HCT116 (cell line): ENCODE results near the gene ANKLE2. TPM values are rescaled to one million over a fixed set of nuclear protein-coding genes. Genes with fewer than 3 reads are reported as not detected.

ENCODE experiments used
- ATAC-seq: fragments of 200-7000 bp; cut with Tn5 transposase; 2 replicates; pipeline ENCODE4 v1.9.1; 2020; ENCODE audit warnings: mild to moderate bottlenecking, moderate library complexity
- BruUV-seq: library from RNA; stranded (reverse); fragments of 400-500 nt; replicated peaks from 2 replicates; lab custom pipeline; 2021; lab: Mats Ljungman, UMichigan
- CTCF ChIA-PET: fragments of 300-600 bp; sonication (Branson Sonifier 250); formaldehyde crosslinking; loops from one replicate; lab custom pipeline; 2021; ENCODE audit warnings: antibody characterized with exemption; lab: Charles Lee
- POLR2A ChIA-PET: fragments of 300-600, 350-600 bp; sonication (Branson Sonifier 250); formaldehyde crosslinking; loops from one replicate; lab custom pipeline; 2021; ENCODE audit warnings: antibody characterized with exemption; lab: Charles Lee
- RAD21 ChIA-PET, 2 experiments: fragments of 300-600 bp; sonication (Branson Sonifier 250); formaldehyde crosslinking; loops; one replicate each; lab custom pipeline; 2023; ENCODE audit warnings: low total read pairs in 2 of 2; ENCODE audit not compliant: uncharacterized antibody in 2 of 2, unreplicated experiment in 2 of 2, low non-redundant PET in 1 of 2; lab: Charles Lee
- DNase-seq: peaks from one replicate; pipeline ENCODE4 v3.0.0-alpha.2; 2010; ENCODE audit warnings: low read depth, low spot score
- H2AFZ ChIP-seq: fragments of 200-600 bp; shearing (Covaris generic), sonication (generic); 2 replicates; pipeline ENCODE4 v1.6.1; 2017; ENCODE audit warnings: low read depth, mixed run types, mixed read lengths, antibody characterized with exemption, low read length; ENCODE audit not compliant: poor library complexity, severe bottlenecking
- H3K27ac ChIP-seq: 2 replicates; pipeline ENCODE4 v1.5.1; 2012; ENCODE audit warnings: low read depth, low read length
- H3K27me3 ChIP-seq: fragments of 200-600 bp; sonication (generic); 2 replicates; pipeline ENCODE4 v1.6.1; 2016; ENCODE audit warnings: mixed run types, low read length, mixed read lengths; ENCODE audit not compliant: insufficient read depth
- H3K36me3 ChIP-seq, 2 experiments: fragments of 200-500 bp in 1 of 2; fragments of 200-600 bp in 1 of 2; sonication (Bioruptor generic) in 1 of 2; sonication (generic) in 1 of 2; 2 replicates each; pipeline versions ENCODE4 v1.5.1 to v1.6.1; 2014 to 2016; ENCODE audit warnings: low read length in 2 of 2, inconsistent platforms in 1 of 2, mixed read lengths in 1 of 2, mixed run types in 1 of 2; ENCODE audit not compliant: insufficient read depth in 2 of 2, control insufficient read depth in 1 of 2
- H3K4me1 ChIP-seq, 2 experiments: fragments of 200-600 bp in 1 of 2; sonication (generic) in 1 of 2; 2 replicates each; pipeline versions ENCODE4 v1.5.1 to v1.6.1; 2012 to 2017; ENCODE audit warnings: low read length in 2 of 2, inconsistent platforms in 1 of 2, mild to moderate bottlenecking in 1 of 2, mixed read lengths in 1 of 2, mixed run types in 1 of 2, moderate library complexity in 1 of 2; ENCODE audit not compliant: insufficient read depth in 2 of 2, control insufficient read depth in 1 of 2
- H3K4me2 ChIP-seq: fragments of 200-600 bp; sonication (generic); 2 replicates; pipeline ENCODE4 v1.6.1; 2017; ENCODE audit warnings: mixed run types, low read length, mixed read lengths
- H3K4me3 ChIP-seq, 2 experiments: fragments of 200-600 bp in 1 of 2; sonication (generic) in 1 of 2; replicated peaks in 1 of 2; 2 replicates each; pipeline ENCODE4 v1.5.1; 2011 to 2016; ENCODE audit warnings: low read length in 2 of 2, control low read depth in 1 of 2, low read depth in 1 of 2, mild to moderate bottlenecking in 1 of 2, mixed read lengths in 1 of 2, mixed run types in 1 of 2
- H3K79me2 ChIP-seq: fragments of 200-600 bp; sonication (generic); 2 replicates; pipeline ENCODE4 v1.6.1; 2017; ENCODE audit warnings: mild to moderate bottlenecking, mixed run types, low read length, moderate library complexity, mixed read lengths; ENCODE audit not compliant: insufficient read depth
- H3K9ac ChIP-seq: fragments of 200-600 bp; sonication (generic); 2 replicates; pipeline ENCODE4 v1.6.1; 2016; ENCODE audit warnings: low read length, mixed read lengths
- H3K9me2 ChIP-seq: fragments of 200-600 bp; sonication (generic), shearing (Covaris generic); 2 replicates; pipeline ENCODE4 v1.6.1; 2017; ENCODE audit warnings: mixed run types, mild to moderate bottlenecking, moderate library complexity; ENCODE audit not compliant: insufficient read depth
- H3K9me3 ChIP-seq, 2 experiments: fragments of 200-500 bp in 1 of 2; fragments of 200-600 bp in 1 of 2; sonication (Bioruptor generic) in 1 of 2; sonication (generic) in 1 of 2; 2 replicates each; pipeline ENCODE4 v1.6.1; 2014 to 2017; ENCODE audit warnings: low read length in 2 of 2, mixed read lengths in 2 of 2, inconsistent platforms in 1 of 2, low read depth in 1 of 2, mild to moderate bottlenecking in 1 of 2, mixed run types in 1 of 2, moderate library complexity in 1 of 2; ENCODE audit not compliant: control insufficient read depth in 1 of 2, insufficient read depth in 1 of 2
- H4K20me1 ChIP-seq: fragments of 200-600 bp; sonication (generic), shearing (Covaris generic); 2 replicates; pipeline ENCODE4 v1.6.1; 2017; ENCODE audit warnings: mixed run types, mild to moderate bottlenecking, moderate library complexity; ENCODE audit not compliant: insufficient read depth
- ATF3 ChIP-seq: IDR thresholded peaks from 2 replicates; pipeline ENCODE4 v1.6.1; 2012
- CEBPB ChIP-seq: IDR thresholded peaks from 2 replicates; pipeline ENCODE4 v1.6.1; 2012; ENCODE audit warnings: low read depth
- CTCF ChIP-seq, 3 experiments: fragments of 200-600 bp in 1 of 3; sonication (generic) in 1 of 3; IDR thresholded peaks in 2 of 3; conservative IDR thresholded peaks in 1 of 3; 2 replicates each; pipeline ENCODE4 v1.5.1; 2012 to 2017; ENCODE audit warnings: low read depth in 2 of 3, low read length in 2 of 3, antibody characterized with exemption in 1 of 3, borderline replicate concordance in 1 of 3, control low read depth in 1 of 3, mild to moderate bottlenecking in 1 of 3, mixed read lengths in 1 of 3, mixed run types in 1 of 3, moderate library complexity in 1 of 3; ENCODE audit not compliant: insufficient read depth in 1 of 3
- EGR1 ChIP-seq: IDR thresholded peaks from 2 replicates; pipeline ENCODE4 v1.6.1; 2012; ENCODE audit warnings: low read depth
- ELF1 ChIP-seq: IDR thresholded peaks from 2 replicates; pipeline ENCODE4 v1.6.1; 2012; ENCODE audit warnings: low read depth, borderline replicate concordance
- EZH2 ChIP-seq: fragments of 200-600 bp; sonication (generic); IDR thresholded peaks from 2 replicates; pipeline ENCODE4 v1.6.1; 2017; ENCODE audit warnings: antibody characterized with exemption, mixed run types
- EZH2phosphoT487 ChIP-seq: fragments of 200-600 bp; IDR thresholded peaks from 2 replicates; pipeline ENCODE4 v1.6.1; 2018; ENCODE audit warnings: antibody characterized with exemption, borderline replicate concordance
- FOSL1 ChIP-seq: IDR thresholded peaks from 2 replicates; pipeline ENCODE4 v1.6.1; 2012; ENCODE audit warnings: low read depth
- JUND ChIP-seq: IDR thresholded peaks from 2 replicates; pipeline ENCODE4 v1.6.1; 2012
- POLR2A ChIP-seq: IDR thresholded peaks from 2 replicates; pipeline ENCODE4 v1.7.0; 2011; ENCODE audit warnings: borderline replicate concordance; ENCODE audit not compliant: insufficient read depth, insufficient read length; ENCODE audit errors: extremely low read depth
- RAD21 ChIP-seq: IDR thresholded peaks from 2 replicates; pipeline ENCODE4 v1.6.1; 2012; ENCODE audit warnings: low read depth, mild to moderate bottlenecking
- REST ChIP-seq: IDR thresholded peaks from 2 replicates; pipeline ENCODE4 v1.6.1; 2012; ENCODE audit warnings: low read depth
- SIN3A ChIP-seq: IDR thresholded peaks from 2 replicates; pipeline ENCODE4 v1.6.1; 2012; ENCODE audit warnings: low read depth
- SRF ChIP-seq: IDR thresholded peaks from 2 replicates; pipeline ENCODE4 v1.6.1; 2012; ENCODE audit warnings: low read depth
- TCF7L2 ChIP-seq: IDR thresholded peaks from 2 replicates; pipeline ENCODE4 v1.7.0; 2011; ENCODE audit warnings: borderline replicate concordance, inconsistent platforms; ENCODE audit not compliant: insufficient read depth, insufficient read length; ENCODE audit errors: extremely low read depth
- ZBTB33 ChIP-seq: IDR thresholded peaks from 2 replicates; pipeline ENCODE4 v1.6.1; 2011; ENCODE audit warnings: mild to moderate bottlenecking, low read length, moderate library complexity; ENCODE audit not compliant: insufficient replicate concordance; ENCODE audit errors: extremely low read depth
- ZFX ChIP-seq: fragments of 450-650 bp; IDR thresholded peaks from 2 replicates; pipeline ENCODE4 v1.6.1; 2017
- intact Hi-C: fragments of 100-400 bp; cut with micrococcal nuclease; formaldehyde crosslinking; loops from 2 replicates; pipeline ENCODE4 v1.10.0; 2022
- total RNA-seq: library from RNA; stranded (reverse); gene quantifications from one replicate; pipeline ENCODE4 v1.2.1, GENCODE V29; 2021; ENCODE audit not compliant: unreplicated experiment
- TF ChIP-seq, protein P1 (sequence below): IDR thresholded peaks from 2 replicates; pipeline ENCODE4 v1.6.1; 2012

Gene ANKLE2
- total RNA-seq, 1 experiment from 2014 or later = 68.8 TPM

- H3K27me3 ChIP-seq = no peaks in the 10 kb centered on the region
- peaks cover 53 to 72% of the 10 kb centered on the region in 2 experiments for H3K36me3 ChIP-seq
- no peaks in the 10 kb centered on the region for H3K4me1 ChIP-seq
- H3K27ac ChIP-seq = no peak overlapping the region
- H3K9me3 ChIP-seq = no peaks in the 10 kb centered on the region
- intact Hi-C loops = no loop called here
- no peak overlapping the region for H3K4me2 ChIP-seq
- peaks cover 55% of the 10 kb centered on the region for H3K79me2 ChIP-seq
- BruUV-seq = no TSS peak
- H3K4me3 ChIP-seq = no peak overlapping the region
- no peak for TF ChIP-seq EZH2phosphoT487
- no peak for TF ChIP-seq JUND
- no peak for TF ChIP-seq RAD21
- no peak for TF ChIP-seq POLR2A
- TF ChIP-seq, protein P1, sequence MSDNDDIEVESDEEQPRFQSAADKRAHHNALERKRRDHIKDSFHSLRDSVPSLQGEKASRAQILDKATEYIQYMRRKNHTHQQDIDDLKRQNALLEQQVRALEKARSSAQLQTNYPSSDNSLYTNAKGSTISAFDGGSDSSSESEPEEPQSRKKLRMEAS = no peak
- TF ChIP-seq EGR1 = no peak
- no peak for TF ChIP-seq CEBPB
- TF ChIP-seq ELF1 = no peak
- no peak for TF ChIP-seq ZBTB33
- no peak for TF ChIP-seq EZH2
- TF ChIP-seq ZFX = no peak
- TF ChIP-seq CTCF (IDR thresholded peaks at IDR 0.05 in 2 of 3, conservative IDR thresholded peaks at IDR 0.05 in 1 of 3; ENCODE audit: borderline replicate concordance in 1 of 3, insufficient read depth in 1 of 3, low read depth in 2 of 3, low read length in 2 of 3) = no peak
- TF ChIP-seq FOSL1 = no peak
- no peak for TF ChIP-seq REST
- TF ChIP-seq TCF7L2 = no peak
- no peak for TF ChIP-seq SRF
- TF ChIP-seq ATF3 = no peak
- TF ChIP-seq SIN3A = no peak
- H3K9ac ChIP-seq = no peak overlapping the region
- H2AFZ ChIP-seq = no peak overlapping the region
- ChIA-PET CTCF (no interaction called here), RAD21 (no interaction called here), POLR2A (no interaction called here)
- DNase-seq = no peak
- ATAC-seq = no peak
- H4K20me1 ChIP-seq = peaks cover 4% of the 10 kb centered on the region; the same call in 1 of the 2 replicates
- H3K9me2 ChIP-seq = no peaks in the 10 kb centered on the region
These were observed 85.7 kb downstream of the ANKLE2 start for GRCh38 chr12:132675757-132676432.
